Measurements from ENCODE around the gene VPS52.

DNA sequence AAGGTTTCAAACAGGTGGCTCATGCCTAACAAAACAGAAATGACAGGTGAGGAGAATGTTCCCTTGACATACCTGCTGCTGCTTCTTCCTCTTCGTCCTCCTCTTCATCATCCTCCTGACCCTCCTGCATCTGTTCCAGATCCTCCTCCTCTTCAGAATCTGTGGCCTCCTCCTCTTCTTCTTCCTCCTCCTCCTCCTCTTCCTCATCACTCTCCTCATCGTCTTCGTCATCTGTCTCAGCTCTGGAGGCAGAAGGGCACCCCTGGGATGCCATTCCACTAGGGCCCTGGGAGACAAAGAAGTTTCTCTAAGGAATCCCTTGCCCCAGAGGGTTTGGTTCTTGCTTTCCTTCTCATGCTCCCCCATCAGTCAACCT, 48.3 kb upstream of the VPS52 start:
- TF ChIP-seq MCM5 (IDR thresholded peaks at IDR 0.05; ENCODE audit: low read depth) (no peak), ZNF707 (CRISPR knock-in tag; conservative IDR thresholded peaks at IDR 0.05) (no peak), ADNP (tag; IDR thresholded peaks at IDR 0.05) (no peak), SPI1 (IDR thresholded peaks at IDR 0.05; ENCODE audit: borderline replicate concordance, low read depth, low read length) (no peak), CBFB (CRISPR knock-in tag; IDR thresholded peaks at IDR 0.05) (no peak), FOS (IDR thresholded peaks at IDR 0.05; ENCODE audit: extremely low read depth, insufficient read length) (no peak)
- TF ChIP-seq, protein P1, sequence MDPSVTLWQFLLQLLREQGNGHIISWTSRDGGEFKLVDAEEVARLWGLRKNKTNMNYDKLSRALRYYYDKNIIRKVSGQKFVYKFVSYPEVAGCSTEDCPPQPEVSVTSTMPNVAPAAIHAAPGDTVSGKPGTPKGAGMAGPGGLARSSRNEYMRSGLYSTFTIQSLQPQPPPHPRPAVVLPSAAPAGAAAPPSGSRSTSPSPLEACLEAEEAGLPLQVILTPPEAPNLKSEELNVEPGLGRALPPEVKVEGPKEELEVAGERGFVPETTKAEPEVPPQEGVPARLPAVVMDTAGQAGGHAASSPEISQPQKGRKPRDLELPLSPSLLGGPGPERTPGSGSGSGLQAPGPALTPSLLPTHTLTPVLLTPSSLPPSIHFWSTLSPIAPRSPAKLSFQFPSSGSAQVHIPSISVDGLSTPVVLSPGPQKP (CRISPR knock-in tag; IDR thresholded peaks at IDR 0.05), result no peak
- TF ChIP-seq, protein P2, sequence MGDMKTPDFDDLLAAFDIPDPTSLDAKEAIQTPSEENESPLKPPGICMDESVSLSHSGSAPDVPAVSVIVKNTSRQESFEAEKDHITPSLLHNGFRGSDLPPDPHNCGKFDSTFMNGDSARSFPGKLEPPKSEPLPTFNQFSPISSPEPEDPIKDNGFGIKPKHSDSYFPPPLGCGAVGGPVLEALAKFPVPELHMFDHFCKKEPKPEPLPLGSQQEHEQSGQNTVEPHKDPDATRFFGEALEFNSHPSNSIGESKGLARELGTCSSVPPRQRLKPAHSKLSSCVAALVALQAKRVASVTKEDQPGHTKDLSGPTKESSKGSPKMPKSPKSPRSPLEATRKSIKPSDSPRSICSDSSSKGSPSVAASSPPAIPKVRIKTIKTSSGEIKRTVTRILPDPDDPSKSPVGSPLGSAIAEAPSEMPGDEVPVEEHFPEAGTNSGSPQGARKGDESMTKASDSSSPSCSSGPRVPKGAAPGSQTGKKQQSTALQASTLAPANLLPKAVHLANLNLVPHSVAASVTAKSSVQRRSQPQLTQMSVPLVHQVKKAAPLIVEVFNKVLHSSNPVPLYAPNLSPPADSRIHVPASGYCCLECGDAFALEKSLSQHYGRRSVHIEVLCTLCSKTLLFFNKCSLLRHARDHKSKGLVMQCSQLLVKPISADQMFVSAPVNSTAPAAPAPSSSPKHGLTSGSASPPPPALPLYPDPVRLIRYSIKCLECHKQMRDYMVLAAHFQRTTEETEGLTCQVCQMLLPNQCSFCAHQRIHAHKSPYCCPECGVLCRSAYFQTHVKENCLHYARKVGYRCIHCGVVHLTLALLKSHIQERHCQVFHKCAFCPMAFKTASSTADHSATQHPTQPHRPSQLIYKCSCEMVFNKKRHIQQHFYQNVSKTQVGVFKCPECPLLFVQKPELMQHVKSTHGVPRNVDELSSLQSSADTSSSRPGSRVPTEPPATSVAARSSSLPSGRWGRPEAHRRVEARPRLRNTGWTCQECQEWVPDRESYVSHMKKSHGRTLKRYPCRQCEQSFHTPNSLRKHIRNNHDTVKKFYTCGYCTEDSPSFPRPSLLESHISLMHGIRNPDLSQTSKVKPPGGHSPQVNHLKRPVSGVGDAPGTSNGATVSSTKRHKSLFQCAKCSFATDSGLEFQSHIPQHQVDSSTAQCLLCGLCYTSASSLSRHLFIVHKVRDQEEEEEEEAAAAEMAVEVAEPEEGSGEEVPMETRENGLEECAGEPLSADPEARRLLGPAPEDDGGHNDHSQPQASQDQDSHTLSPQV (IDR thresholded peaks at IDR 0.05), result no peak
- TF ChIP-seq, protein P3, sequence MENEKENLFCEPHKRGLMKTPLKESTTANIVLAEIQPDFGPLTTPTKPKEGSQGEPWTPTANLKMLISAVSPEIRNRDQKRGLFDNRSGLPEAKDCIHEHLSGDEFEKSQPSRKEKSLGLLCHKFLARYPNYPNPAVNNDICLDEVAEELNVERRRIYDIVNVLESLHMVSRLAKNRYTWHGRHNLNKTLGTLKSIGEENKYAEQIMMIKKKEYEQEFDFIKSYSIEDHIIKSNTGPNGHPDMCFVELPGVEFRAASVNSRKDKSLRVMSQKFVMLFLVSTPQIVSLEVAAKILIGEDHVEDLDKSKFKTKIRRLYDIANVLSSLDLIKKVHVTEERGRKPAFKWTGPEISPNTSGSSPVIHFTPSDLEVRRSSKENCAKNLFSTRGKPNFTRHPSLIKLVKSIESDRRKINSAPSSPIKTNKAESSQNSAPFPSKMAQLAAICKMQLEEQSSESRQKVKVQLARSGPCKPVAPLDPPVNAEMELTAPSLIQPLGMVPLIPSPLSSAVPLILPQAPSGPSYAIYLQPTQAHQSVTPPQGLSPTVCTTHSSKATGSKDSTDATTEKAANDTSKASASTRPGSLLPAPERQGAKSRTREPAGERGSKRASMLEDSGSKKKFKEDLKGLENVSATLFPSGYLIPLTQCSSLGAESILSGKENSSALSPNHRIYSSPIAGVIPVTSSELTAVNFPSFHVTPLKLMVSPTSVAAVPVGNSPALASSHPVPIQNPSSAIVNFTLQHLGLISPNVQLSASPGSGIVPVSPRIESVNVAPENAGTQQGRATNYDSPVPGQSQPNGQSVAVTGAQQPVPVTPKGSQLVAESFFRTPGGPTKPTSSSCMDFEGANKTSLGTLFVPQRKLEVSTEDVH (IDR thresholded peaks at IDR 0.05; ENCODE audit: low read depth, partially characterized antibody), result no peak
- TF ChIP-seq, protein P4, sequence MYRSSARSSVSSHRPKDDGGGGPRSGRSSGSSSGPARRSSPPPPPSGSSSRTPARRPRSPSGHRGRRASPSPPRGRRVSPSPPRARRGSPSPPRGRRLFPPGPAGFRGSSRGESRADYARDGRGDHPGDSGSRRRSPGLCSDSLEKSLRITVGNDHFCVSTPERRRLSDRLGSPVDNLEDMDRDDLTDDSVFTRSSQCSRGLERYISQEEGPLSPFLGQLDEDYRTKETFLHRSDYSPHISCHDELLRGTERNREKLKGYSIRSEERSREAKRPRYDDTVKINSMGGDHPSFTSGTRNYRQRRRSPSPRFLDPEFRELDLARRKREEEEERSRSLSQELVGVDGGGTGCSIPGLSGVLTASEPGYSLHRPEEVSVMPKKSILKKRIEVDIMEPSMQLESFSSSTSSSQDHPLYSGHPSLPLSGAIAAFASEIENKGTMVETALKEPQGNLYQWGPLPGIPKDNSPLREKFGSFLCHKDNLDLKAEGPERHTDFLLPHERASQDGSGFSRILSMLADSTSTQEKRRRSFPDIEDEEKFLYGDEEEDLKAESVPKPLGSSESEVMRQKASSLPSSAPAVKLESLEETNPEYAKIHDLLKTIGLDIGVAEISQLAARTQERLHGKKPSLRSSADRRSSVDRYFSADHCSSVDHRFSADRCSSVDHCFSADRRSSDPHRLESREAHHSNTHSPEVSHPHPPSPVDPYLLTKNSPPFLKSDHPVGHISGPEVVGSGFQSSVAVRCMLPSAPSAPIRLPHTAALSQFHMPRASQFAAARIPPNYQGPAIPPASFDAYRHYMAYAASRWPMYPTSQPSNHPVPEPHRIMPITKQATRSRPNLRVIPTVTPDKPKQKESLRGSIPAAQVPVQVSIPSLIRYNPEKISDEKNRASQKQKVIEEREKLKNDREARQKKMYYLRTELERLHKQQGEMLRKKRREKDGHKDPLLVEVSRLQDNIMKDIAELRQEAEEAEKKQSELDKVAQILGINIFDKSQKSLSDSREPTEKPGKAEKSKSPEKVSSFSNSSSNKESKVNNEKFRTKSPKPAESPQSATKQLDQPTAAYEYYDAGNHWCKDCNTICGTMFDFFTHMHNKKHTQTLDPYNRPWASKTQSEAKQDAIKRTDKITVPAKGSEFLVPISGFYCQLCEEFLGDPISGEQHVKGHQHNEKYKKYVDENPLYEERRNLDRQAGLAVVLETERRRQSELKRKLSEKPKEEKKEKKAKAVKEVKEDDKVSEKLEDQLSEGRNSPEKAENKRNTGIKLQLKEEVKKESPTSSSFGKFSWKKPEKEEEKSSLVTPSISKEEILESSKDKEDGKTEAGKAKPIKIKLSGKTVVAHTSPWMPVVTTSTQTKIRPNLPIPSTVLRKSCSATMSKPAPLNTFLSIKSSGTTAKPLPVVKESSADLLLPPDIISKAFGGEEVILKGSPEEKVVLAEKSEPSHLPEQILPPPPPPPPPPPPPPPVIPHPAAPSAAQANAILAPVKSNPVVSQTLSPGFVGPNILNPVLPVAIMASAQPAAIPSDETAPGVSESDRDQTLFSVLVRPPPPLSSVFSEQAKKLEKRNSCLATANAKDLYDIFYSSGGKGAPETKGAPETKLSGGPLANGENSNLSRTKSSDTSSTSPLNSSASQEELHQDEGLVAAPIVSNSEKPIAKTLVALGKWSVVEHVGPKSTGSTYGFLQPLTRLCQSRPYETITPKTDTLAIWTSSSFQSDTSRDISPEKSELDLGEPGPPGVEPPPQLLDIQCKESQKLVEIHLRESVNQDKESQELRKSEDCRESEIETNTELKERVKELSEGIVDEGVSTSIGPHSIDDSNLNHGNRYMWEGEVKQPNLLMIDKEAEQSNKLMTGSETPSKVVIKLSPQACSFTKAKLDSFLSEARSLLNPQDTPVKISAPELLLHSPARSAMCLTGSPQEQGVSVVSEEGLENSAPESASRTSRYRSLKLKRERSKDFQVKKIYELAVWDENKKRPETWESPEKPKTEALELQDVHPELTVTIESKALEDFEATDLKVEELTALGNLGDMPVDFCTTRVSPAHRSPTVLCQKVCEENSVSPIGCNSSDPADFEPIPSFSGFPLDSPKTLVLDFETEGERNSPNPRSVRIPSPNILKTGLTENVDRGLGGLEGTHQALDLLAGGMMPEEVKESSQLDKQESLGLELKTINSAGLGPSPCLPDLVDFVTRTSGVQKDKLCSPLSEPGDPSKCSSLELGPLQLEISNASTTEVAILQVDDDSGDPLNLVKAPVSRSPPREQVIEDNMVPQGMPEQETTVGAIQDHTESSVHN (IDR thresholded peaks at IDR 0.05; ENCODE audit: borderline replicate concordance in 1 of 2, low read depth in 1 of 2), result no peak
- TF ChIP-seq, protein P5, sequence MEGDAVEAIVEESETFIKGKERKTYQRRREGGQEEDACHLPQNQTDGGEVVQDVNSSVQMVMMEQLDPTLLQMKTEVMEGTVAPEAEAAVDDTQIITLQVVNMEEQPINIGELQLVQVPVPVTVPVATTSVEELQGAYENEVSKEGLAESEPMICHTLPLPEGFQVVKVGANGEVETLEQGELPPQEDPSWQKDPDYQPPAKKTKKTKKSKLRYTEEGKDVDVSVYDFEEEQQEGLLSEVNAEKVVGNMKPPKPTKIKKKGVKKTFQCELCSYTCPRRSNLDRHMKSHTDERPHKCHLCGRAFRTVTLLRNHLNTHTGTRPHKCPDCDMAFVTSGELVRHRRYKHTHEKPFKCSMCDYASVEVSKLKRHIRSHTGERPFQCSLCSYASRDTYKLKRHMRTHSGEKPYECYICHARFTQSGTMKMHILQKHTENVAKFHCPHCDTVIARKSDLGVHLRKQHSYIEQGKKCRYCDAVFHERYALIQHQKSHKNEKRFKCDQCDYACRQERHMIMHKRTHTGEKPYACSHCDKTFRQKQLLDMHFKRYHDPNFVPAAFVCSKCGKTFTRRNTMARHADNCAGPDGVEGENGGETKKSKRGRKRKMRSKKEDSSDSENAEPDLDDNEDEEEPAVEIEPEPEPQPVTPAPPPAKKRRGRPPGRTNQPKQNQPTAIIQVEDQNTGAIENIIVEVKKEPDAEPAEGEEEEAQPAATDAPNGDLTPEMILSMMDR (IDR thresholded peaks at IDR 0.05 in 2 of 3, conservative IDR thresholded peaks at IDR 0.05 in 1 of 3; ENCODE audit: insufficient read depth in 2 of 3, low read depth in 1 of 3, low read length in 3 of 3), result no peak
- TF ChIP-seq, protein P6, sequence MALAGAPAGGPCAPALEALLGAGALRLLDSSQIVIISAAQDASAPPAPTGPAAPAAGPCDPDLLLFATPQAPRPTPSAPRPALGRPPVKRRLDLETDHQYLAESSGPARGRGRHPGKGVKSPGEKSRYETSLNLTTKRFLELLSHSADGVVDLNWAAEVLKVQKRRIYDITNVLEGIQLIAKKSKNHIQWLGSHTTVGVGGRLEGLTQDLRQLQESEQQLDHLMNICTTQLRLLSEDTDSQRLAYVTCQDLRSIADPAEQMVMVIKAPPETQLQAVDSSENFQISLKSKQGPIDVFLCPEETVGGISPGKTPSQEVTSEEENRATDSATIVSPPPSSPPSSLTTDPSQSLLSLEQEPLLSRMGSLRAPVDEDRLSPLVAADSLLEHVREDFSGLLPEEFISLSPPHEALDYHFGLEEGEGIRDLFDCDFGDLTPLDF (CRISPR knock-in tag; IDR thresholded peaks at IDR 0.05), result no peak
